Measurements from ENCODE around the gene GPX2.

GRCh38 chr14:64979336-64980074 is 37.0 kb upstream of the GPX2 start:
- no peak for TF ChIP-seq EP300 (IDR thresholded peaks at IDR 0.05)
- no peak for TF ChIP-seq CTCF (IDR thresholded peaks at IDR 0.05)
